AG10803 (cell line): ENCODE results near the gene PLXNB3.

ENCODE experiments used
- DNase-seq: peaks from one replicate; pipeline ENCODE4 v3.0.0; 2010; ENCODE audit warnings: low read depth
- H3K4me3 ChIP-seq: 2 replicates; pipeline ENCODE4 v1.5.1; 2011; ENCODE audit warnings: mild to moderate bottlenecking, low read length, control low read depth
- TF ChIP-seq, protein P1 (sequence below): conservative IDR thresholded peaks from 2 replicates; pipeline ENCODE4 v1.5.1; 2011; ENCODE audit warnings: mild to moderate bottlenecking, low read length, control low read depth, inconsistent platforms

The PLXNB3 gene

DNA sequence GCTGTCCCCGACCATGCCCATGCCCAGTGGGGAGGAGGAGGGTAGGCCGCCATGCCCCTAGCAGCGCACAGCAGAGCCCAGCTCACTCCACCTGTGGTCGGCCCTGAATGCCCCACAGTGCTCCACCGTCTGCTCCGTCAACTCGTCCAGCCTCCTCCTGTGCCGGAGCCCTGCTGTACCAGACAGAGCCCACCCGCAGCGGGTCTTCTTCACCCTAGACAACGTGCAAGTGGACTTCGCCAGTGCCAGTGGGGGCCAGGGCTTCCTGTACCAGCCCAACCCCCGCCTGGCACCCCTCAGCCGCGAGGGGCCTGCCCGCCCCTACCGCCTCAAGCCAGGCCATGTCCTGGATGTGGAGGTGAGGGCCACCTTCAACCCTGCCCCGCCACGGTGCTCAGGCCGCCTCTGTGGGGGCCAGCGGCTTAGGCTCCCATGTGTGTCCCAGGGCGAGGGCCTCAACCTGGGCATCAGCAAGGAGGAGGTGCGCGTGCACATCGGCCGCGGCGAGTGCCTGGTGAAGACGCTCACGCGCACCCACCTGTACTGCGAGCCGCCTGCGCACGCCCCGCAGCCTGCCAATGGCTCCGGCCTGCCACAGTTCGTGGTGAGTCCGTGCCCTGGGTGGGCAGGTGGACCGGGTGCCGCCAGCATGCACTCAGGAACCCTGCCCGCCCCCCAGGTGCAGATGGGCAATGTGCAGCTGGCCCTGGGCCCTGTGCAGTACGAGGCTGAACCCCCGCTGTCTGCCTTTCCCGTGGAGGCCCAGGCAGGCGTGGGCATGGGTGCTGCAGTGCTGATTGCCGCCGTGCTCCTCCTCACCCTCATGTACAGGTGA lies 9.9 kb downstream of the PLXNB3 start:
- no peak overlapping the region for H3K4me3 ChIP-seq
- DNase-seq = no peak

DNA sequence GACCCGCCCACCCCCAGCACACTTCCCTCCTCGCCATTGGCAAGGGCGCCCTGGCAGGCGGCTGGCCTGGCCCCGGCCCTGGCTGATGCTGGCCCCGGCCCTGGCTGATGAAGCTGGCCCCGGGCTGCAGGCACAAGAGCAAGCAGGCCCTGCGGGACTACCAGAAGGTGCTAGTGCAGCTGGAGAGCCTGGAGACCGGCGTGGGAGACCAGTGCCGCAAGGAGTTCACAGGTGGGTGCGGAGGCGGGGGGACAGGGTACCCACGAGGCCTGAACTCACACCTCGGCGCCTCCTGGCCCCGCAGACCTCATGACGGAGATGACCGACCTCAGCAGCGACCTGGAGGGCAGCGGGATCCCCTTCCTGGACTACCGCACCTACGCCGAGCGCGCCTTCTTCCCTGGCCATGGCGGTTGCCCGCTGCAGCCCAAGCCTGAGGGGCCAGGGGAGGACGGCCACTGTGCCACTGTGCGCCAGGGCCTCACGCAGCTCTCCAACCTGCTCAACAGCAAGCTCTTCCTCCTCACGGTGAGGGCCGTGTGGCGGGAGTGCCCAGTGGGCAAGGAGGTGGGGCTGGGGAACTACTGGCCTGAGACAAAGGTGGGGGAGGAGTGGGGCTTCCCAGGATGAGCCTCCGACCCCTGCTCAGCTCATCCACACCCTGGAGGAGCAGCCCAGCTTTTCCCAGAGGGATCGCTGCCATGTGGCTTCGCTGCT lies 10.7 kb downstream of the PLXNB3 start:
- TF ChIP-seq, protein P1, sequence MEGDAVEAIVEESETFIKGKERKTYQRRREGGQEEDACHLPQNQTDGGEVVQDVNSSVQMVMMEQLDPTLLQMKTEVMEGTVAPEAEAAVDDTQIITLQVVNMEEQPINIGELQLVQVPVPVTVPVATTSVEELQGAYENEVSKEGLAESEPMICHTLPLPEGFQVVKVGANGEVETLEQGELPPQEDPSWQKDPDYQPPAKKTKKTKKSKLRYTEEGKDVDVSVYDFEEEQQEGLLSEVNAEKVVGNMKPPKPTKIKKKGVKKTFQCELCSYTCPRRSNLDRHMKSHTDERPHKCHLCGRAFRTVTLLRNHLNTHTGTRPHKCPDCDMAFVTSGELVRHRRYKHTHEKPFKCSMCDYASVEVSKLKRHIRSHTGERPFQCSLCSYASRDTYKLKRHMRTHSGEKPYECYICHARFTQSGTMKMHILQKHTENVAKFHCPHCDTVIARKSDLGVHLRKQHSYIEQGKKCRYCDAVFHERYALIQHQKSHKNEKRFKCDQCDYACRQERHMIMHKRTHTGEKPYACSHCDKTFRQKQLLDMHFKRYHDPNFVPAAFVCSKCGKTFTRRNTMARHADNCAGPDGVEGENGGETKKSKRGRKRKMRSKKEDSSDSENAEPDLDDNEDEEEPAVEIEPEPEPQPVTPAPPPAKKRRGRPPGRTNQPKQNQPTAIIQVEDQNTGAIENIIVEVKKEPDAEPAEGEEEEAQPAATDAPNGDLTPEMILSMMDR = no peak
- no peak for DNase-seq
- H3K4me3 ChIP-seq = no peak overlapping the region

More for the DNA sequence above, 9.9 kb downstream of the PLXNB3 start:
- TF ChIP-seq, protein P1 = no peak

DNA sequence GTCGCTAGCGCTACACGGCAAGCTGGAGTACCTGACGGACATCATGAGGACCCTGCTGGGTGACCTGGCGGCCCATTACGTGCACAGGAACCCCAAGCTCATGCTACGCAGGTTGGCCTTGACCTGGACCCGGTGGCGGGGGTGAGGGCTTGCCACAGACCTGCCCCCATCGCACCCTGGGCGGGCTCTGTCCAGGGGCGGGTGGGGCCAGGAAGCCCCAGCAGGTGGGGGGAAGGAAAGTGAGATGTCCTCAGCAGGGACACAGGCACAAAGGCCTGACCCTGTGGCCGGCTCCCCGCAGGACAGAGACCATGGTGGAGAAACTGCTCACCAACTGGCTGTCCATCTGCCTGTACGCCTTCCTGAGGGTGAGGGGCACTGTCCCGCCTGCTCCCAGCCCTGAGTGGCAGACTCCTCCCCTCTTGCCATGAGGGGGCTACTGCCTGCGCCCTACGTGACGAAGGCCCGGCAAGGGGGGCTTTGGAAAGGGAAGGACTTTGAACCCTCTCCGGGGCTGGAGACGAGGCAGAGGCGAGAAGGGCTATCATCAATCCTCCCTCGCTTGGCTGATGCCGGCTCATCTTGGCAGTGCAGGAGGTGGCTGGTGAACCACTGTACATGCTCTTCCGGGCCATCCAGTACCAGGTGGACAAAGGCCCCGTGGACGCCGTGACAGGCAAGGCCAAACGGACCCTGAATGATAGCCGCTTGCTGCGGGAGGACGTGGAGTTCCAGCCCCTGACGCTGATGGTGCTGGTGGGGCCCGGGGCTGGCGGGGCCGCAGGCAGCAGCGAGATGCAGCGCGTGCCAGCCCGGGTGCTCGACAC lies 11.5 kb downstream of the PLXNB3 start:
- no peak overlapping the region for H3K4me3 ChIP-seq
- TF ChIP-seq, protein P1 = no peak
- no peak for DNase-seq

DNA sequence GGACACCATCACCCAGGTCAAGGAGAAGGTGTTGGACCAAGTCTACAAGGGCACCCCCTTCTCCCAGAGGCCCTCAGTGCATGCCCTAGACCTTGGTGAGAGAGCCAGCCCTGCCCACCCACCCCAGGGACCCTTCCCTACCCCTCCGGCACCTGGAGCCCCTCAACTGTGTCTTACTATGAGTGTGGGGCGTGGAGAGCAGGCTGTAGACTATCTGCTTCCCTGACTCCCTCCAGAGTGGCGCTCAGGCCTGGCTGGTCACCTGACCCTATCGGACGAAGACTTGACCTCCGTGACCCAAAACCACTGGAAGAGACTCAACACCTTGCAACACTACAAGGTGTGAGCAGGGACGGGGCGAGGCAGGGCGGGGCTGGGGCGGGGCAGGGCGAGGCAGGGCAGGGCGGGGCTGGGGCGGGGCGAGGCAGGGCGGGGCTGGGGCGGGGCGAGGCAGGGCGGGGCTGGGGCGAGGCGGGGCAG lies 12.1 kb downstream of the PLXNB3 start:
- TF ChIP-seq, protein P1 = no peak
- no peak for DNase-seq

DNA sequence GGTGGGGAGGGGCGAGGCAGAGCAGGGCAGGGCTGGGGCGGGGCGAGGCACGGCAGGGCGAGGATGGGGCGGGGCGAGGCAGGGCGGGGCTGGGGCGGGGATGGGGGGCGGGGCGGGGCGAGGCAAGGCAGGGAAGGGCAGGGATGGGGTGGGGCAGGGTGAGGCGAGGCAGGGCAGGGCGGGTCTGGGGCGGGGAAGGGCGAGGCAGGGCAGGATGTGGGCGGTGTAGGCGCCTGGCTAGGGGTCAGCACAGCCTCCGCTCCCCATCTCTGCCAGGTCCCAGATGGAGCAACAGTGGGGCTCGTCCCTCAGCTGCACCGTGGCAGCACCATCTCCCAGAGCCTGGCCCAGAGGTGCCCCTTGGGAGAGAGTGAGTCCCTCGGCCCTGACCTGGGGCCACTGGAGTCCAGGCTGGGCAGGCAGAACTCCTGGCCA lies 12.6 kb downstream of the PLXNB3 start:
- TF ChIP-seq, protein P1 = no peak
- no peak overlapping the region for H3K4me3 ChIP-seq
- DNase-seq = no peak

More for the DNA sequence above, 12.1 kb downstream of the PLXNB3 start:
- H3K4me3 ChIP-seq = no peak overlapping the region

DNA sequence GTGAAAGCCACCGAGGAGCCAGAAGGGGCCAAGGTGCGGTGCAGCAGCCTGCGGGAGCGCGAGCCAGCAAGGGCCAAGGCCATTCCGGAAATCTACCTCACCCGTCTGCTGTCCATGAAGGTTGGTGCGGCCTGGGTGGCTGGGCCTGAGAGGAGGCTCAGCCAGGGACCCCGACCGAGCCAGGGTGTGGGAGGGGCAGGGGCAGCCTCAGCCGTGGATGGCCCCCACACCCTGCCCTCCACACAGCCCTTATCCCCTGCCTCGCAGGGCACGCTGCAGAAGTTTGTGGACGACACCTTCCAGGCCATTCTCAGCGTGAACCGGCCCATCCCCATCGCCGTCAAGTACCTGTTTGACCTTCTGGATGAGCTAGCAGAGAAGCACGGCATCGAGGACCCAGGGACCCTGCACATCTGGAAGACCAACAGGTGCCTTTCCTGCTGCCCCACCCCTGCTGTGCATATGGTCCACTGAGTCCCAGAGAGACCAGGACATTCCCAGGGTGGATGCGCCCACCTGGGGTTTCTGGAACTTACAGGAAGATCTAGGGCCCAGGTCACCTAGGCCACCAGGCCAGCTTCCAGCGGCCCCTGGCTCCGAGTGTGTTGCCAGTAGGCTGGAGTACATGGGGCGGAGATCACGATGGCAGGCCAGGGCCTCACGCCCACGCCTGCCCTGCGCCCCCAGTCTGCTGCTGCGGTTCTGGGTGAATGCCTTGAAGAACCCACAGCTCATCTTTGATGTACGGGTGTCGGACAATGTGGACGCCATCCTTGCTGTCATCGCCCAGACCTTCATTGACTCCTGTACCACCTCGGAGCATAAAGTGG lies 13.4 kb downstream of the PLXNB3 start:
- TF ChIP-seq, protein P1 = no peak
- DNase-seq = no peak
- no peak overlapping the region for H3K4me3 ChIP-seq
